ENCODE data around the gene ZC3H12C.
A peak's percentile ranks its signal among the peaks of the same experiment; 100 is the strongest.
"Not testable (repeated sequence)": the region's sequence is repeated elsewhere in the genome, so short reads cannot be mapped to it uniquely, and the experiment has no call there.

Gene ZC3H12C

DNA sequence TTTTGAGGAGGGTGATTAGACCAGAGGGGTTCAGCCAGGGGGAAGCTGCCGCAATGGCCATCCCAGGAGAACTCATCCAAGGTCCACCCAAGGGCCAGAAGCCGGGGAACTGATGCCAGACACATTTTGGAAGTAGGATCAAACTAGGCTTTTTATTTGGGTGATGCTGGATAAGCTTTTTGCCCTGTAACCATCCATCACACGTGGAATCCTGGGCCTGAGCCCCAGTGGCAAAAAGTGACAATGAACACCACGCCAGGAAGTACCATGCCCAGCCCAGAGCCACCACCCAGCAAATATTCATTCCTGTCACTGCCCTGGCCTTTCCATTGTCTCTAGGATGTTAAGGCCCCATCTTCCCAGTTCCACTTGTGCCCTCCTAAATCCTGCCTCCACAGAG, 85.9 kb downstream of the ZC3H12C start:
- no peak for DNase-seq (ENCODE audit: low read depth, low spot score)

DNA sequence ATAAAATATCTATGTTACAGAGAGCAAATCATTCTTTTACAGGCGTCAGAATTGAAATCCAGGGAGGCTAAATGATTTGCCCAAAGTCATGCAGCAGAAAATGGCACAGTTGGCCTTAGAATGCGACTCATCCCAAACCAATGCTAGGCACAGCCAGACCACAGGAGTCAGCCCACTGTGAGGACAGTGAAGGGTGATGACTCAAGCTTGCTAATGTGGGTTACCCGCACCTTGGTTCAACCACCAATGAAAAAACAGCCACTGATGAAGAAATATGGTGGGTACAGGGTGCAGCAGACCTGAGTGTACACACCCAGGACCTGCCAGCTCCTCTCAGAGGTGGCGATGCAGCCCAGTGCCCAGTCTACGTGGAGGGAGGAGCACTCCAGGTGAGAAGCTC, 89.7 kb downstream of the ZC3H12C start:
- DNase-seq (ENCODE audit: low read depth, low spot score) = no peak

DNA sequence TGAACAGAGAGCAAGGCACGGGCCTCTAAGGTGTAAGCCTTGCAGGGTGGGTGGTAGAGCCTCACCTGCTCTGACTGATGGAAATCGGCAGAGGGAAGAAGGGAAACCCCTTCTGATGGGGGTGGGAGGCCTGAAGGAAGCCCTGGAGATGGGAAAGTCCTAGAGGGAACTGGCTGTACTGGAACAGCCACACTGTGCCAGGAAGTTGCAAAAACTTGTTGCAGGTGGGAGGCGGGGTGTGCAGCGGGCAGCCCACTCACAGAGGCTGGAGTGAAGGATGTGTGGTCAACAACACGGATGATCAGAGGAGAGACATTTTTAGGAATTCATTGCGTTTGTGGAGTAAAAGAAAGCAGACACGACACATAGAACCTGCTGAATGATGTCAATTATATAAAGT, 91.3 kb downstream of the ZC3H12C start:
- DNase-seq (ENCODE audit: low read depth, low spot score) = no peak

DNA sequence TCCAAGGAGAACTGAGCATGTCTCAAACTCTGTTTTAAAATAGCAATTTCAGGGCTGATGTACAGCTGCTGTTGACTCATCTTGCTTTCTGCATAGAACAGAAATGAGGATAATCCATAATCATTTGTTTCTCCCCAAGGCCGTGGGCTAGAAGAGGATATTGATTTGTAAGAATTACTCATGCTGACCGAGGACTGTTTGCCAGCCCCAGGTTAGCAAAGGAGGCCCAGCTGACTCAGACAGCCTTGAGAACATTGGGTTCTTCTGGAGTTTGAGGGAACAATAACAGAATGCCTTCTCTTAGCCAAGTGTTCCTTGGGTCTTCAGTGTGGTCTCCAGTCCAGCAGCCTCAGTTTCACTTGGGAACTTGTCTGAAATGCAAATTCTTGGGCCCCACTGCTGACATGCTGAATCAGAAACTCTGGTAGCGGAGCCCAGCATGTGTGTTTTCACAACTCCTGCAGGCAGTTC, 92.0 kb downstream of the ZC3H12C start:
- no peak for DNase-seq (ENCODE audit: low read depth, low spot score)

DNA sequence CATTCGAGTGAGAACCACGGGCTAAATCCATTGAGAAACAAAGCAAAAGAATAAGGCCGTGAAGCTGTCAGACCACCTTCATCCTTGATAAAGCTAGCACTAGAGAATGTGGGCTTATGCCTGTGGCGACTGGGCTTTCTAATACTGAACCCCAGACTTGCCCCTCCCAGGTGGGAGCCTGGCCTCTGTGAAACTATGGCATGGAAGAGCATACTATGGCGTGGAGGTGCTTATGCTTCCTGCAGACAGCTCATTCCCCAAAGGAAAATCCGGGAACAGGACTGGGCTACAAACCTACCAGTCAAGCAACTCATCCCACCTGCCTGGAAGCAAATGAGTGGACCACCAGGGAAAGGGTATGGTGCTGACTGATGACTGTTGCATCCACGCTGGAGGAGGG, 92.4 kb downstream of the ZC3H12C start:
- no peak for DNase-seq (ENCODE audit: low read depth, low spot score)

DNA sequence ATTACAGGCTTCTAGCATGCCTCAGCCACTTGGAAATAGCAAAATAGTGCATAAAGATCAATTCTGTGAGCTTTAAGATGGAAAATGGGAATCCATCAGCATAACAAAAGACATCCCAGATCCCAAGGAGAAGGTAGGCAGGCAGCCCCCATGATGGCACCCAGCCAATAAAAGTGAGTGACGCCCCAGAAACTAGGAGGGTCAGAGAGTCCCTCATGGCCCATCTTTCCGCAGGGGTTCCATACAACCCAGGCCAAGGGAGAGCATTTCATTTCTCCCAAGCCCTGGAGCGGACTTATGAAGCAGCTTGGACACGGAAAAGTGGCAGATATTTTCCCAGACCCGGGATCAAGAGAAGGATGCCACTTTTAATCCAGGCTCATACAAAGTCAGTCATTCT, 93.3 kb downstream of the ZC3H12C start:
- no peak for DNase-seq (ENCODE audit: low read depth, low spot score)

DNA sequence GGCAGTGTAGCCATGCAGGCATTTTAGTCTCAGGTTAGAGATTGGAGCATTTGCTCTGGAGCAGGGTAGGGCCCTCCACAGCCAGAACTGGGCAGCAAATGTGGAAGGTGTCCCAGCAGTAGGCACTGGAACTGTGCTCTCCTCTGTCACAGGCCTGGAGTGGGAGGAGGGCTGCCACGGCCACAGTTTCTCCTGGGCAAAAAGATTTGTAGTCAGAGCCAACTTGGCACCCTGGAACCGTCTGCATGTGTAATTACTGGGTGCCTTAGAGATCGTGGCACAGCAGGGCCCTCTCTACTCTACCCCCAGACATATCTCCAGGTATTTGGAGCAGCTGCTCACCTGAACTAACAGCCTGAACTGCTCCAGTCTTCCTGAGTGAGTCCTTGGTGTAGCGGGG, 93.7 kb downstream of the ZC3H12C start:
- DNase-seq (ENCODE audit: low read depth, low spot score) = no peak

DNA sequence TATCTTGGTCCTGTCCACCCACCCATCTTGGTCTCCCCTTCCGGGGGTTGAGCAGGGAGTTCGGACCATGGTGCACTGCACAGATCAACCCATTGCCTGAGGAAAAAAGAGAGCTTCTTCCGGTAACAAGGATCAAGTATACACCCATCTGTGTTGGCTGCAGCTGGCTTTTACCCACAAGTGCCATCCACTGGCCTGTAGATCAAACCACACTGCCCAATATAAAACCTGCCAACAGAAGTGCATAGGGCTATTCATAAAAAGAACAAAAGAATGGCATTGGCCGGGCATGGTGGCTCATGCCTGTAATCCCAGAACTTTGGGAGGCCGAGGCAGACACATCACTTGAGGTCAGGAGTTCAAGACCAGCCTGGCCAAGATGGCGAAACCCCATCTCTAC, 94.5 kb downstream of the ZC3H12C start:
- no peak for DNase-seq (ENCODE audit: low read depth, low spot score)

DNA sequence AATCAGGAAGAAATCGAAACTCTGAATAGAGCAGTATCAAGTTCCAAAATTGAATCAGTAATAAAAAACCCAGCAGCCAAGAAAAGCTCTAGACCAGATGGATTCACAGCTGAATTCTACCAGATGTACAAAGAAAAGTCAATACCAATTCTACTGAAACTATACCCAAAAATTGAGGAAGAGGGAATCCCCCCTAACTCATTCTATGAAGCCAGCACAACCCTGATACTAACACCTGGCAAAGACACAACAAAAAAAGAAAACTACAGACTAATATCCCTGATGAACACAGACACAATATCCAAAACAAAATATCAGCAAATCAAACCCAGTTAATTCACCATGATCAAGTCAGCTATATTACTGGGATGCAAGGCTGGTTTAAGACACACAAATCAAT, 97.7 kb downstream of the ZC3H12C start:
- DNase-seq (ENCODE audit: low read depth, low spot score) = no peak

DNA sequence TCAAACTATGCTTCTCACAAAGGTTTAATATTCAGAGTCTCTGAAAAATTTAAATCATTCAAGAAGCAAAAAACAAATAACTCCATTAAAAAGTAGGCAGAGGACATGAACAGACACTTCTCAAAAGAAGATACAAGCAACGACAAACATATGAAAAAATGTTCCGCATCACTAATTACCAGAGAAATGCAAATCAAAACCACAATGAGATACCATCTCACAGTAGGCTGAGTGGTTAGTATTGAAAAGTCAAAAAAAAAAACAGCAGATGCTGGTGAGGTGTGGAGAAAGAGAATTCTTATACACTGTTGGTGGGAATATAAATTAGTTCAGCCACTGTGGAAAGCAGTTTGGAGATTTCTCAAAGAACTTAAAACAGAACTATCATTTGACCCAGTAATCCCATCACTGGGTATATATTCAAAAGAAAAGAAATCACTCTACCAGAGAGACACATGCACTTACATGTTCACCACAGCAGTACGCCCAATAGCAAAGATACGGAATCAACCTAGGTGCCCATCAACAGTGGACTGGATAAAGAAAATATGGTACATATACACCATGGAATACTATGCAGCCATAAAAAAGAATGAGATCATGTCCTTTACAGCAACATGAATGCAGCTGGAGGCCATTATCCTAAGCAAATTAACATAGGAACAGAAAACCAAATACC, 99.6 kb downstream of the ZC3H12C start:
- not testable (repeated sequence) for DNase-seq (ENCODE audit: low read depth, low spot score)

DNA sequence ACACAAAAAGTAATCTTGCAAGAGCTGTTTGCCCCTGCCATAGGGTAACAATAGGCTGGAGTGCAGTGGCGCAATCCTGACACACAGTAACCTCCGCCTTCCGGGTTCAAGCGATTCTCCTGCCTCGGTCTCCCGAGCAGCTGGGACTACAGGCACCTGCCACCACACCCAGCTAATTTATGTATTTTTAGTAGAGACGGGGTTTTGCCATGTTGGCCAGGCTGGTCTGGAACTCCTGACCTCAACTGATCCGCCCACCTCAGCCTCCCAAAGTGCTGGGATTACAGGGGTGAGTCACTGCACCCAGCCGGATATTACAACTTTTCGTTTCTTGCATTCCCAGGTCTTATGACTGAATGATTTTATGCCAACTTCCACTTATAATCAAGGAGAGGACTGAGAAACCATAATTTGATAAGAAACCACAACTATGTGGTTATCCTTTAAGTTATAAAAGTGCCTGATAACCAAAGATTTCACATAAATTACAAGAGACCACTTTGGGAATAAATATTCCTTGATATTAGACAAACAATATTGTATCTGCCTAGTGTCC, 101.1 kb downstream of the ZC3H12C start:
- DNase-seq (ENCODE audit: low read depth, low spot score) = not testable (repeated sequence)

DNA sequence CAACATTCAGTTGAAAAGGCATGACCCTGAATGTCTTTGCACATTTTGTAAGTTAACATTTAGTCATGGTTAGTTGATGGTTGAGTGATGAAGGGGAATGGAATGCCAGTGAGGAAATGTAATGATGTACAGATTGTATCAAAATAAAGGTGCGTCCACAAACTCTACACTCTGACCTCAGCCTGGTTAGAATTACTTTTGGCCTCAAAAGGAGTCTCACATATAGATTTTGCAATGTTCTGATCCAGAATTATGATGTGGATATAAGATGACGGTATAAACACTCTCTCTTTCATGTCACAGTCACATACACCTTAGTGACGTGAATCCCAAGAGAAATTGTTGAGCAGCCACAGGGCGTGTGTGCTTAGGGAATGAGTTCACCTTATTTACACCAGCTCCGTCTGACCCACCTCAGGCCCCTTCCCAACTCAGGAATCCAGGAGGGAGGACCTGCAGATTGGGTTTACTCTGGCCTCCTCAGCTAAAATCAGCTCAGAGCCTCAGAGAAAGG, 103.1 kb downstream of the ZC3H12C start:
- DNase-seq (ENCODE audit: low read depth, low spot score) = peak; percentile 47

DNA sequence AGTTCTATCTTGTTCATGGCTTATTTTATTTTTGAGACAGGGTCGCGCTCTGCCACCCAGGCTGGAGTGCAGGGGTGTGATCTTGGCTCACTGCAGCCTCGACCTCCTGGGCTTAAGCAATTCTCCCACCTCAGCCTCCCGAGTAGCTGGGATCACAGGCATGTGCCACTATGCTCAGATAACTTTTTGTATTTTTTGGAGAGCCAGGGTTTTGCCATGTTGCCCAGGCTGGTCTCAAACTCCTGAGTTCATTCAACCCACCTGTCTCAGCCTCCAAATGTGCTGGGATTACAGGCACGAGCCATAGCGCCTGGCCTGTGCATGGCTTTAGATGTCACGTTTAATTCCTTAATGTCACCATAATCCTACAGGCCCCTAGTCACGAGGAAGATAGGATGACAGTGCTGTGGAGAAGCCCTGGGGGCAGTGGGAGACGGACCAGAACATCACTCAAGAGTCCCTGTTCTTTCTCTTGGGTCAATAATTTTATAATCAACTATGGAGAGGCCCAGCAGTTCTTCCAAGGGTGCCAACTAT, 103.8 kb downstream of the ZC3H12C start:
- no peak for DNase-seq (ENCODE audit: low read depth, low spot score)

DNA sequence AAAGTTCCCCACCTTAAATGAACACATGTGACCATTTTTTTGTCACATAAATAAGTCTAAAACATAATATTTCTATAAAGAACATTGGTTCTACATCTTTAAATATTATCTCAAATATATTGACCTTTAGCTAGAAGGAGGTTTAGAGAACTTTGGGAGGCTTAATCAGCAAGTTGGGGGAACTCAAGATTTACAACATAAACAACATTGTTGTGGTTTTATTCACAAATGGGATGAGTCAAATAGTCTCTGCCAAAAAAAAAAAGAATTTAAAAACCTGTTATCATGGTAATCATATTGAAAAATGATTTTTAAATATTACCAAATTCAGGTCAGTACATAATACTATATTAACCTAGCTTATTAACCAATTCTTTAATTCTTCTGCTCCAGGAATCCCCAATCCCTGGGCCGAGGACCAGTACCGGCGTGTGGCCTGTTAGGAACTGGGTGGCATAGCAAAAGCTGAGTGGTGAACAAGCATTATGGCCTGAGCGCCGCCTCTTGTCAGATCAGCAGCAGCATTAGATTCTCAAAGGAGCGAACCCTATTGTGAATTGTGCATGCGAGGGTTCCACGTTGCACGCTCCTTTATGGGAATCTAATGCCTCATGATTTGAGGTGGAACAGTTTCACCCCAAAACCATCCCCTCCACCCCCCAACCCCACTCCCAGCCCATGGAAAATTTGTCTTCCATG, 105.0 kb downstream of the ZC3H12C start:
- DNase-seq (ENCODE audit: low read depth, low spot score) = no peak

DNA sequence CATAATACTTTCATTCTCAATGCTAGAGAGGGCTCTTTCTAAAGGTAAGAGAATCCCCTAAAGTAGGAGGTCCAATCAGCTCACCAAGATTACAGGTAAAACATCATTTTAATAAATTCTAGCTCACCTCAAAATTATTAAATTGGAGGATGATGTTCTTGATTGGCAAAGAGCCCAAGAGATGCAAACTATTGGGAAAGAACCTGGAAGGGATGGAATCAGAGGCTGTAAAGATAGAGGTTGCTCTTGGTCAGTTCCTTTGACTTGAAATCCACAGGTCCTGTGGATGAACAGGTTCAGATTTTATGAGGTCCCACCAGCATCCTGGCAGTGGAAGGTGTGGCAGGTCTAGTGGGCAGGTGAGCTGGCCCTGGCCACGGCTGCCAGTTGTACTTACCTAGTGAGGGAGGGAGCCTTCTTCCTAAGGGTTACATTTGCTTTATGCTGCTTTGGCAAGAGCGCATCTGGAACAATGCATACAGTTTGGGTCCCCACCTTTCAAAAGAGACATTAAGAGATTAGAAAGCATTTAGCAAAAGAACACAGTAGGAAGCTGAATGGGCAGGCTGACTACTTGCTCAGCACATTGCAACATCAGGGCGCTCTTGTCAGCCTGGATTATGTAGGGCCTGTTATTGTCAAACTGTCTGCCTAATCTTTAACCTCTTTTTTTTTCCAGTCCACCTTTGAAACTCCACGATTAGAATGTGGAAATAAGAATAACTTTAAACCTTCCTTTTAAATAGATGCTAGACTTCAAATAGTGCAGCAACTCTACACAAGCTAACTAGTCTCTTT, 106.2 kb downstream of the ZC3H12C start:
- no peak for DNase-seq (ENCODE audit: low read depth, low spot score)

DNA sequence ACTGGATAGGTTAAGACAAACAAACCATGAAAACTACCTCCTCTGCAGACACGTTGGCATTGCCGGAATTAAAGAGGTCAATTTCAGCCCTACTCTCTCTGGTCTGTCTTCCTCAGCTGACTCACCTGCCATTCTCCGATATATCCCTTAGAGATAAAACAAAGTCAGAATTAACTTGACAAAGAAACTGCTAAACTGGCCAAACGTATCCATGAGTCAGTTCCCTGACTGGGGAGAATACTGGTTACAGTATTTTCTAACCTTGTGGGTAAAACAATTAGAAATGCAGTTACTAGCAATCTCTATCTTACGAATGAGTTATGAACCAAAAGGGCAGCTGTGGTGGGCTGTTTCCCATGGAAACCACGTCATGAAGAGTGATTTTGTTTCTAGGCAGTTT, 107.0 kb downstream of the ZC3H12C start:
- no peak for DNase-seq (ENCODE audit: low read depth, low spot score)

DNA sequence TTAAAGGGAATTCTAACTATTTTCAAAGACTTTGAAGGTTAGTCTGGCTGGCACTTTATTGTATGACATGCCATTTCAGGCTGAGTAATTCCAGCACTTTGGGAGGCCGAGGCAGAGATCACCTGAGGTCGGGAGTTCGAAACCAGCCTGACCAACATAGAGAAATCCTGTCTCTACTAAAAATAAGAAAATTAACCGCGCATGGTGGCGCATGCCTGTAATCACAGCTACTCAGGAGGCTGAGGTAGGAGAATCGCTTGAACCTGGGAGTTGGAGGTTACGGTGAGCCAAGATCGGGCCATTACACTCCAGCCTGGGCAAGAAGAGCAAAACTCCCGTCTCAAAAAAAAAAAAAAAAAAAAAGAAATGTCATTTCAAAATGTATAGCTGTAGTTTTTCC, 107.6 kb downstream of the ZC3H12C start:
- DNase-seq (ENCODE audit: low read depth, low spot score) = no peak

DNA sequence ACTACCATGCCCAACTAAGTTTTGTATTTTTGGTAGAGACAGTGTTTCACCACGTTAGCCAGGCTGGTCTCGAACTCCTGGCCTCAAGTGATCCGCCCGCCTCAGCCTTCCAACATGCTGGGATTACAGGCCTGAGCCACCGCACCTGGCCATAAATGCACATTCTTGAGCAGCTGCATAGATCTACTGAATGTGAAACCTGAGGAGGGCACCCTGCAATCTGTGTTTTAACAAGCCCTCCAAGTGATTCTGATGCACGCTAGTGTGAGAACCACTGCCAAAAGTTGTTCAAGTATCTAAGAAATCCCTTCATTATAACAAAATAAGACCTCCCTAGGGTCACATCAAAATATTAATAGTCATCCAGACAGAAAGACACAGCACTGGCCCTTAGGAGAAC, 113.9 kb downstream of the ZC3H12C start:
- peak; percentile 37 for DNase-seq (ENCODE audit: low read depth, low spot score)

DNA sequence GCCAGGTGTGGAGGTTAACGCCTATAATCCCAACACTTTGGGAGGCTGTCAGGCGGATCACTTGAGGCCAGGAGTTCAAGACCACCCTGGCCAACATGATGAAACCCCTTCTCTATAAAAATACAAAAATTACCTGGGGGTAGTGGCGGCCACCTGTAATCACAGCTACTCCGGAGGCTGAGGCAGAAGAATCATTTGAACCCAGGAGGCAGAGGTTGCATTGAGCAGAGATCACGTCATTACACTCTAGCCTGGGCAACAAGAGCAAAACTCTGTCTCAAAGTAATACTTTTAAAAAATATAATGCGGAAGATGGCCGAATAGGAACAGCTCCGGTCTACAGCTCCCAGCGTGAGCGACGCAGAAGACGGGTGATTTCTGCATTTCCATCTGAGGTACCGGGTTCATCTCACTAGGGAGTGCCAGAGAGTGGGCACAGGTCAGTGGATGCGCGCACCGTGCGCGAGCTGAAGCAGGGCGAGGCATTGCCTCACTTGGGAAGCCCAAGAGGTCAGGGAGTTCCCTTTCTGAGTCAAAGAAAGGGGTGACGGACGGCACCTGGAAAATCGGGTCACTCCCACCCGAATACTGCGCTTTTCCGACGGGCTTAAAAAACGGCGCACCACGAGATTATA, 115.6 kb downstream of the ZC3H12C start:
- DNase-seq (ENCODE audit: low read depth, low spot score) = peak; percentile 61

DNA sequence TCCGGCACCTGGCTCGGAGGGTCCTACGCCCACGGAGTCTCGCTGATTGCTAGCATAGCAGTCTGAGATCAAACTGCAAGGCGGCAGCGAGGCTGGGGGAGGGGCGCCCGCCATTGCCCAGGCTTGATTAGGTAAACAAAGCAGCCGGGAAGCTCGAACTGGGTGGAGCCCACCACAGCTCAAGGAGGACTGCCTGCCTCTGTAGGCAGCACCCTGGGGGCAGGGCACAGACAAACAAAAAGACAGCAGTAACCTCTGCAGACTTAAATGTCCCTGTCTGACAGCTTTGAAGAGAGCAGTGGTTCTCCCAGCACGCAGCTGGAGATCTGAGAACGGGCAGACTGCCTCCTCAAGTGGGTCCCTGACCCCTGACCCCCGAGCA, 116.1 kb downstream of the ZC3H12C start:
- DNase-seq (ENCODE audit: low read depth, low spot score) = not testable (repeated sequence)

DNA sequence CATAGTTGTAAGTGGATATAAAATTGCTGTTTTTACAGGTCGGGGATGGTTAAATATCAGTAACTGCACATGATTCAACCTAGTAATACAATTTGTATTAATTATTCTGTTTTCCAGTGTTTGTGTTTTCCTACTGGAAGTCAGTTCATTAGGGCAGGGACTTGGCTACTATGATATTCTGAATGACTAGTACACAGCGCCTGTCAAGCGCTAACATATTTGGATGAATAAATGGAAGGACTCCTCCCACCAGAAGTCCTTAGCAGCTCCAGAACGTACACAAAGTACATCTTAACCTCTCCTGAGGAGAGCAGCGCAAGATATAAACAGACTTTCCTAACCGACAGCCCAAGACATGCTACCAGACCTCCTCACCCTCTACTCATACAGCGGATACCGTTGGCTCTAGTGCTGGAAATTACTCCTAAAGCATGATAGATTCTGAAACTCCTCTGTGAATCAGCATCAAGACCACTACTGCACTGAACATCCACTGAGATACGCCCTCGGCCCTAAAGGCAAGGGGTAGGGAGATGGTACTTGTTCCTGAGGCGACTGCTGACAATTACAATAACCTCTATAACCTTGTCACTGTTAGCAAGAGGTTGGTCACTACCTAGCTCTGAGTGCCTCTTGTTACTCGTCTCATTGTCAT, 124.2 kb downstream of the ZC3H12C start:
- no peak for DNase-seq (ENCODE audit: low read depth, low spot score)

Data from ELF-1 (cell line).